Measurements from ENCODE around the gene MSGN1.

MSGN1 gene

GRCh38 chr2:17816396-17817245 is at the start of gene MSGN1:
TSS of gene MSGN1 (plus strand) at chr2:17816460. CDS start at chr2:17816519, 59 bp downstream.
- no peak for DNase-seq

DNA sequence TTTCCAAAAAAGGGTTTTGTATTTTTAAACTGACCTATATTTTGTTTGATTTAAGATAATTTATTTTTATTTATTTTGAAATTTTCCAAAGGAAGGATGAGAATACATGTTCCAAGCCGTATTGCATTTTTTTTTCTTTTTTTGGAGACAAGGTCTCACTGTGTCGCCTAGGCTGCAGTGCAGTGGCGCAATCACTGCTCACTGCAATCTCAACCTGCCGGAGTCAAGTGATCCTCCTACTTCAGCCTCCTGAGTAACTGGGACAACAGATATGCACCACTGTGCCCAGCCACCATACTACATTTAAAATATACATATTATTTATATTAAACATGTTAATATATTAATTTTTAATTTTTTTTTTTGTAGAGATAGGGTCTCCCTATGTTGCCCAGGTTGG is 47.4 kb upstream of the MSGN1 start:
- DNase-seq: no peak

GRCh38 chr2:17771956-17772355 is 44.3 kb upstream of the MSGN1 start:
- DNase-seq: no peak

- no peak for DNase-seq
These were observed 43.7 kb upstream of the MSGN1 start for GRCh38 chr2:17772532-17772931.

DNA sequence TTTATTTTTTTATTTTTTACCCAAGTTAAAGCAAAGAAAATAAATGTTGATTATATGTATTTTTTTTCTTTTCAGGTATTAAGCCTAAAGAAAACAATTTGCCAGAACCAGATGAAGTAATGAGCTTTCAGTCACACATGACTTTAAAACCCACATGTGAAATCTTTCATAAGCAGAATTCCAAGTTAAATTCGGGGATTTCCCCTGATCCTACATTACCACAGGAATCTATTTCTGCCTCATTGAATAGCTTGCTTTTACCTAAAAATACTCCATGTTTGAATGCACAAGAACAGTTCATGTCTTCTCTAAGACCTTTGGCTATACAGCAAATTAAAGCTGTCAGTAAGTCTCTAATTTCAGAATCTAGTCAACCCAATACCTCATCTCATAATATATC is 35.7 kb upstream of the MSGN1 start:
- no peak for DNase-seq

DNA sequence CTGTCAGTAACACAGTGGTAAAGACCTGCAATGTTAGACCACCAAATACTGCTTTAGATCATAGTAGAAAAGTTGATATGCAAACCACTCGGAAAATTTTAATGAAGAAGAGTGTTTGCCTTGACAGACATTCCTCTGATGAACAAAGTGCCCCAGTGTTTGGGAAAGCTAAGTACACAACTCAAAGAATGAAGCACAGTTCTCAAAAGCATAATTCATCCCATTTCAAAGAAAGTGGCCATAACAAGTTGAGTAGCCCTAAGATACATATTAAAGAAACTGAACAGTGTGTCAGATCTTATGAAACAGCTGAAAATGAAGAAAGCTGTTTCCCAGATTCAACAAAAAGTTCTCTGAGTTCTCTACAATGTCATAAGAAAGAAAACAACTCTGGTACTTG is 34.8 kb upstream of the MSGN1 start:
- no peak for DNase-seq

GRCh38 chr2:17786727-17787126 is 29.5 kb upstream of the MSGN1 start:
- no peak for DNase-seq

DNA sequence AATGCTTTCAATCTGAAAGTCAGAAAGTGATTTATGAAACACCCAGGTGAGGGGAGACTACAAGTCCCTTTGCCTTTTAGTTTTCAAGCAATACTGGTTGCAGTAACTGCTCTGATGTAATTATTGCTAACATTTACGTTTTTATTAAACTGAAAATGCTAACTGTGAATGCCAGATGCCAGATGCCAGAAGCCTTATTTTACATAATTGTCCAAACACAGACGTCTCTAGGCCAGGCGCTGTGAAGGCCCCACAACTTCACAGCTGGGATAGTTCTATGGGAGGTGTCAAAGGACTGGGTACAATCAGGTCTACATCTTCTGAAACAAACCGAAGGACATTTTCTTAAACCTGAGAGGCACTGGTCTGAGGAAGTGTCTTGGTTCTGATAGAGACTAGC is 27.5 kb upstream of the MSGN1 start:
- DNase-seq: no peak

DNA sequence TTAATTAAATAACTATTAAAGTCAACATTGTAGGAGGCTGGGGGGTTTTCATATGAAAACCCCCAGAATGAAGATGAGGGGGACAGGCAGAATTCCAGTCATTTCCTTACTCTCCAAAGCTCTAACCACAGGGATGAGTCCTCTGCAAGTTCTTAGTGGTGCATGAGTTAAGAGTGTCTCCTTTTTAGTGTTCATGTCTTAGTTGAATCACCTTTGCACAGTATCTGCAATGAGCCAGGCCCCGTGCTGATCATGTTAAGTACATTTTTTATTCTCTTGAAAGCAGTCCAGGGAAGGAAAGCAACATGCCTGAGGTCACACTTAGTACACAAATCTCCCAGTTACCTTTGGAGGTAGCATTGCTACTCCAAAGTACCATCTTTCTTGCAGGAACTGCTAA is 25.7 kb upstream of the MSGN1 start:
- no peak for DNase-seq

DNA sequence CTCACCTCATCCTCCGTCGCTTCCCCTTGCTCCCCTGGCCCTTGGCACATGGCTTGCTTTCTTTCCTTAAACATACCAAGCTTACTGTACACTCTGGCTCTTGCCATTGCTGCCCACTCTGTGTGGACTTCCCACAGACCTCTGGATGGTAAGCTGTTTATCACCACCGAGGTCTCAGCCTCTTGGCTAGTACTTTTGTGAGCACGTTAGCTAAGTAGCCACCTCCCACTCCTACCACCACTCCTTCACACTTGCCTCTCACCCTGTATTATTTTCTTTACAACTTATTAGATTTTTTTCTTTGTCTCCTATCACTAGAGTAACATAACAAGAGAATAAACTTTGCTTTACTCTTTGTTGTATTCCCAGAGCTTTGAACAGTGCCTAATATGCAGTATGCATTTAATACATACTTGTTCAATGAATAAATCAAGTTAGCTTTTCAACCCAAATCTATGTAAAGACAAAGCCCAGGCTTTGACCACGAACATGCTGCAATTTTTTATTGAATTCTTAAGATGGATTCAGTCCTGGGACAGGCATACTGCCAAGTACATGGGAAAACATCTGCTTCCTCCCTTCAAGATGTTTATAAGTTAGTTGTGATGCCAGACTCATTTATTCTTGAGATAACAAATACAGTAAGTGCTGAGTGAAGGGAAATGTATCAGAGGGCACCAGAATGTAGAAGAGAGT is 25.0 kb upstream of the MSGN1 start:
- DNase-seq: no peak

GRCh38 chr2:17791817-17792130 is 24.5 kb upstream of the MSGN1 start:
- DNase-seq: no peak

GRCh38 chr2:17792515-17792914 is 23.7 kb upstream of the MSGN1 start:
- DNase-seq: no peak

DNA sequence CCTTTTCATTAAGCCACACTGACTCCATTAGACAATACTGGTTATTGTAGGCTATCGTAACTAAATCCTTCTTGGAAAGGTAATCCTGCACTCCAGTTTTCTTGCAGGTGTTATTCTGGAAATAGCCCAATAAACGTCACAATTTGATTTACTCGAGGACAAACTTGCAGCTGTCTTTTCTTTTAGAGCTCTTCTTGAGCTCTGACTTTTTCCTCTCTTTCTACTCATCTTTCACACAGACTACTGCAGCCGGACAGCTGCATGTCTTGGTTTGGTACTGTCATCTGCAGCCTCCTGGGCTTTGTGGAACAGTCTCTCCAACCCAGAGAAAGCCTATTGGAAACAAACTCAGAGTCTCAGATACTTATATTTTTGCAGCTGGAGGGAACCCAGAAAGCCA is 23.0 kb upstream of the MSGN1 start:
- DNase-seq: no peak

GRCh38 chr2:17793803-17794354 is 22.4 kb upstream of the MSGN1 start:
- no peak for DNase-seq

GRCh38 chr2:17795309-17795708 is 21.0 kb upstream of the MSGN1 start:
- DNase-seq: no peak

DNA sequence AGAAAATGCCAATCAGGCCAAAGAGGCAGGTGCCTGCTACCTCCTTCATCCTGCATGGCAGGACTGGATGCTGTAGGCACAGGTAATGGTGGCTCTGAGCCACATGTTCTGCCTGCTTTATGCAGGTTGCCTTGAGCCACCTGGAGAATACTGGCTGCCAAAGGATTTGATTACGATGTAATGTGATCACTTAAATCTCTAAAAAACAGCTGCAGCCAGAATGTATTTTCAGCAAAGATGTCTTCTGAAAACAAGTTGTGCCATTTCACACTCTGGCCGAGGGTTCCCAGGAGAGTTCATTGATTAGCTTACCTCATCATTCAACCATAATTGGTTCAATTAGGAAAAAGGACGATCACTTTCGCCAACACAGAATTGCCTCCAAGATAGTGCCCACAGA is 17.9 kb upstream of the MSGN1 start:
- no peak for DNase-seq

DNA sequence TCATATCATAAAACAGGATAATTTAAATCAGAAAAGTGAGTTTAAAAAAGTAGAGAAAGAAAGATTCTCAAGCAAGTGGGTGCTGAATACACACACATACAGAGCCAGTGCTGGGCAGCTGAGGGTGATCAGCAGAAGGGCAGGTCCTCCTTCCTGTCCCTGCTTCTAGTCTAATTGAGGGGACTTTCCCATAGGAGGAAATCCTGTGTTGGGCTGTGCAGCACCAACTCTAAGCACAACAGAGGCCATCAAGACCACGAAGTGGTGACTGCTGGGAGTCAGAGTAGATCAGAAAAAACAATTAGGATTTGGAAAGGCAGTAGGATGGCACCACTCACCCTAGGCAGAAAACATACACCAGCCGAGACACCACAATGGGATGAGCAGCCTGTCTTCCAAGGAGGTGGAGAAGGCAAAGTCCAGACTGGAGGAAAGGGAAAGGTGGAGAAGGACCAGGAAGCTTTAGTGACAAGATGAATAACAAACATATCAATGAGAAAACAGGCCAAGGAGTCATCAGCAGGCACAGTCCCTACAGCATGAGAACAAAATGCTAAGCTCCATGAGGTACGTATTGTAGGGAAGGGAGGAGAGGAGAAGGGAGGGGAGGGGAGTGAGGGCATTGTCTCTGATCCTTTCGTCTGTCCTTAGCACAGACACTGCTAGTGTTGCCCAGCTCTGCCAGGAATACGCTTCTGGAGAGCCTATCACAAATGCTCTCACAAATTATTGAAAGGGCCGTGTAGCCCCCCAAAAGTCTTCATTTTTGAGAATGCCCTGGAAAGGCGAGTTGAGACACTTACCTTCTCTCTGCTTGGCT is 16.7 kb upstream of the MSGN1 start:
- no peak for DNase-seq

GRCh38 chr2:17800219-17800618 is 16.0 kb upstream of the MSGN1 start:
- no peak for DNase-seq

GRCh38 chr2:17800693-17801458 is 15.4 kb upstream of the MSGN1 start:
- DNase-seq: no peak

DNA sequence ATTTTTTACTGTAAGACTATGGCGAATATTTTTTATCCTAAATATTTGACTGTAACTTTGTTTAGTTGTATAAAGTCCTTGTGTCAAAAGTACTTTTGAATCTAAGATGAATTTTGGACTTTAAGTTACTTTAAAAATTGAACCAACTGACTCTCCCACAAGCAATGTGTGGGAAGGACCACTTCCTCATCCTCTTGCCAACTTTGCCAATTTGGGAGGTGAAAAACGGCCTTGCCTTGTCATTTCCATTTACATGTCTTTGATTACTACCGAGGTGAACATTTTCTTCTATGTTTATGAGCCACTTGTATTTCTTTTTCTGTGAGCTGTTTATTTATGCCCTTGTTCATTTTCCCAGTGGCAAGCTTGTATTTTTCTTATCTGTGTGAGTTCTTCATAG is 12.8 kb upstream of the MSGN1 start:
- DNase-seq: no peak

GRCh38 chr2:17804358-17804757 is 11.9 kb upstream of the MSGN1 start:
- DNase-seq: no peak

GRCh38 chr2:17805166-17805565 is 11.1 kb upstream of the MSGN1 start:
- no peak for DNase-seq
